Inflammatory macrophage treated with lipopolysaccharide for 1 hour (primary cell): Measurements from ENCODE around the gene MRAP2.
"Not testable (repeated sequence)": the region's sequence is repeated elsewhere in the genome, so short reads cannot be mapped to it uniquely, and the experiment has no call there.

Experiments used
- DNase-seq, 2 donors: peaks; one replicate each; pipeline ENCODE4 v3.0.0-alpha.2; 2020 to 2022

The MRAP2 gene

DNA sequence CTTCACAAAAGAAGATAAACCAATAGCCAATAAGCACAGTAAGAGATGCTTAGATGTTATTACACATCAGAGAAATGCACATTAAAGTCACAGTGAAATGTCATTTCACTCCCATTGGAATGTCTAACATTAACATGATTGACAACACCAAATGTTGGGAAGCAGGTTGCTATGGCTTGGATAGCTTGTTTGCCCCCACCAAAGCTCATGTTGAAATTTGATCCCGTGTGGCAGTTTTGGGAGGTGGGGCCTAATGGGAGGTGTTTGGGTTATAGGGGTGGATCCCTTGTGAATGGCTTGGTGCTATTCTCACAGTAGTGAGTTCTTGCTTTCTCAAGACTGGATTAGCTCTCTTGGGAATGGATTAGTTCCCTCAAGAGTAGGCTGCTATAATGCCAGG lies 44.8 kb downstream of the MRAP2 start:
- no peak for DNase-seq

- no peak for DNase-seq
Measured at GRCh38 chr6:84081222-84081621, 47.6 kb downstream of the MRAP2 start.

DNA sequence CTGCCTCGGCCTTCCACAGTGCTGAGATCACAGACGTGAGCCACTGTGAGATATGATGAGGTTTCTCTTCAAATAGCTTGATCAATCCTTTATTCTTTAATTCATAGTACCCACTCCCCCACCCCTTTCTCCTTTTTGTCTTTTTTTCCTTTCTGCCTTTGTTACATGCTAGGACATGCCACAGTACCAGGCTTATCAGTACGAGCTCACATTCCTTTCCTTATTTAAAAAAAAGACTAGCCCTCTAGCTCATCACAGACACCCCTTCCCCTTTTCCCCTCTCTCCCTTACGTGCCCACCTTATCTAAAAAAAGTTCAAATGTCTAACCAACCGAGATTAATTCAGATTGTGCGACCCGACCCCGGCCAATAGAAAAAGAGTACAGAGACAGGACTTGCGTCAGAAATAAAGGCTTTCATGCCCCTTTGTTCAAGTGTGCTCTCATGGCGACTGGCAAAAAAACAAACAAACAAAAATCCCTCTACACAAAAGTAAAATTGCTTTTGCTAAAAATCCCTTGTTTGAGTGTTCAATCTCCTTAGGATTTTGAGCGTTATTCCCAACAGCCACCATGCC lies 49.2 kb downstream of the MRAP2 start:
- no peak for DNase-seq

GRCh38 chr6:84084705-84085104 lies 51.1 kb downstream of the MRAP2 start:
- DNase-seq: not testable (repeated sequence)

- no peak for DNase-seq
Measured at GRCh38 chr6:84086056-84086455, 52.5 kb downstream of the MRAP2 start.

GRCh38 chr6:84086545-84087429 lies 53.2 kb downstream of the MRAP2 start:
- DNase-seq: no peak

DNA sequence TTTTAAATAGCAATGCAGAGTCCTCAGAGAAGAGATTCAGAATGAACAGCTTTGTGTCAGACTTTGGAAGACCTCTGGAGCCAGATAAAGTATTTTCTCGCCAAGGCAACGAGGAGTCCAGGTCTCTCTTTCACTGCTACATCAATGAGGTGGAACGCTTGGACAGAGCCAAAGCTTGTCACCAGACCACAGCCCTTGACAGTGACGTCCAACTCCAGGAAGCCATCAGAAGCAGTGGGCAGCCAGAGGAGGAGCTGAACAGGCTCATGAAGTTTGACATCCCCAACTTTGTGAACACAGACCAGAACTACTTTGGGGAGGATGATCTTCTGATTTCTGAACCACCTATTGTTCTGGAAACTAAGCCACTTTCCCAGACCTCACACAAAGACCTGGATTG lies 55.5 kb downstream of the MRAP2 start:
- DNase-seq: no peak

GRCh38 chr6:84089552-84089951 lies 56.0 kb downstream of the MRAP2 start:
- no peak for DNase-seq

DNA sequence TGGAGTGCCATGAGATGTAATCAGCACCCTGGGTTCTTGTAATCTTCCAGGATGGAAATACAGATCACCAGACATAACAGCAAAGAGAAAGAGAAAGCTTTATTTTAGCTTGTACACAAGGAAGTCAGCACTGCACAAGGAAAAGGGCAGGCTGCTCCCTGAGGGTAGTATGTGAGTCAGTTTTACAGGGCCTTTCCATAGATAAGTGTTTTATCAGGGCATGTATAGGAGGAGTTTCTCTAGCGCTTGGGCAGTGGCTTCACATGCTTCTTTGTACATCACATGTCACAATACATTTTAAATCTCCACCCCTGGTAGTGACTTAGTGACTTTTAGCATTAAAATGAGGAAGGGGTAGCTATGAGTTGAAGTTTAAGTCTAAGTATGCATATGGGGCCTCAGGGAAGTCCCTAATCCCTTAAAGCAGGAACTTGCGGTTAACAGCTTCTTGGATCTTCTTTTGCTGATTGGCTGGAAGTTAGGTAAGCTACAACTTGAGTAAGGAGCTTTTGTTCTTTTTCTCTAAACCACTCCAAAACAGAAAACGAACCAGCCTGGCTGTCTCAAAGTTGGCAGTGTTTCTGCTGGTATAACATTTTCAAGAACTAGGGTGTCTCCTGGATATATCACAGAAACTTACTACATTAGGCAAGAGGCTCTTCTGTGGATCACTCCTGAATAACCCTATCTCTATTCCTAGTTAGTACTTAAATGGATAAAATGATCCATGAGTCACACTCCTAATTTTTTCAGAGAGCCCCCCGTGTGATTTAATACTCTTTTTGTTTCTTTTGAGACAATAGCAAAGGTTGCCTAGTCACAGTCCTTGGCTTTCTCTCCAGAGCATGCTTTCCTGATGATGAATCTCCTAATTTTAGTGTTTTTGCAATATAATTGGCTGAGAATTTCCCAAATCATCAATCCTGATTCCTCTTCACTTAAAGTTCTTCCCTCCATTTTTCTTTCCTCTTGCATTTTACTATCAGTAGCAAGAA lies 60.2 kb downstream of the MRAP2 start:
- peak; percentile 51 to 71 for DNase-seq

- DNase-seq: no peak
Measured at GRCh38 chr6:84095156-84095555, 61.6 kb downstream of the MRAP2 start.

DNA sequence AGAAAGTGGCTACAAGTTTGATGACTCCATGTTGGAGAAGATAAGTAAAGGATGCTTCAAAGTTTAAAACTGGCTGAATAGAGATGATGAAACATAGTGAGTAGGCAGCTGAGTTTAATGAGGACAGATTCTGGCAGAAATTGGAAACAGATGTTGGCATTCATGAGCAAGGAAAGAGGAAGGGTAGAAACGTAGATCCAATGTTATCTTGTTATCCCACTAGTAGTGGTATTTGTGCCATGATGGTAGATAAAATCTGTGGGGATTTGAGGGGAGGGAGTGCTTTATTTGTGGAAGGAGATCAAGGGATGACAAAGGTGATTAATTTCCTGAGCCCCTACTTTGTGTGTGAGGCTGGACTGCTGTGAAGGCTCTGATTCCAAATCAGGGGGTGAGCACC lies 69.5 kb downstream of the MRAP2 start:
- no peak for DNase-seq

DNA sequence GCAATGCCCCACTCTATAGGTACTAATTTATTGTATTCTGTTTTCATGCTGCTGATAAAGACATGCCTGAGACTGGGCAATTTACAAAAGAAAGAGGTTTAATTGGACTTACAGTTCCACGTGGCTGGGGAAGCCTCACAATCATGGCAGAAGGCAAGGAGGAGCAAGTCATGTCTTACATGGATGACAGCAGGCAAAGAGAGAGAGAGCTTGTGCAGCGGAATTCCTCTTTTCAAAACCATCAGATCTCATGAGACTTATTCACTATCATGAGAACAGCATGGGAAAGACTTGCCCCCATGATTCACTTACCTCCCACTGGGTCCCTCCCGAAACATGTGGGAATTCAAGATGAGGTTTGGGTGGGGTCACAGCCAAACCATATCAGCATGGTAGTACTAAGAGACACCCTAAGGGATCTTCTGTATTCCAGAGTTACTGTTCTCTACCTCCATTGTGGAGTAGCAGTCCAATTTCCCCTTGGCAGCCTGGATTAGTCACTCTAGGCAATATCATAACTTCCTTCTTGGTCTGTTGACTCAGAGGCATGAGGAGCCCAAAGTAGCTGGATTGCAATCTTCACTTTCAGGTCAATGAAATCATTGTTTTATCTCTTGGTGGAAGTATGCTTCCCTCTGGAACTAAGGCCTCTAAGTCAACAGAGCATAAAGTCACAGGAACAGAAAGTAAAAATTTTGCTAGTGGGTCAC lies 71.8 kb downstream of the MRAP2 start:
- peak; percentile 50 to 84 for DNase-seq

DNA sequence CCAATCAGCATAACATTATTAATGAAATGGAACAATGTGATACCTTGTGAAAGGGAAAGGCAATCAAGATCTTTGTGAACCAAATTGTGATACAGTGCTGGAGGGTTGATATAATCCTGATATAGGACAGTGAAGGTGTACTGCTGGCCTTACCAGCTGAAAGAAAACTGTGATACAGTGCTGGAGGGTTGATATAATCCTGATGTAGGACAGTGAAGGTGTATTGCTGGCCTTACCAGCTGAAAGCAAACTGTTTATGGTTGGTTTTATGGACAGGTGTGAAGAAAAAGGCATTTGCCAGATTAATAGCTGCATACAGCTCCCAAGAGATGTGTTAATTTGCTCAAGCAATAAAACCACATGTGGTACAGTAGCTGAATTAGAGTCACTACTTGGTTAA lies 73.9 kb downstream of the MRAP2 start:
- DNase-seq: no peak

DNA sequence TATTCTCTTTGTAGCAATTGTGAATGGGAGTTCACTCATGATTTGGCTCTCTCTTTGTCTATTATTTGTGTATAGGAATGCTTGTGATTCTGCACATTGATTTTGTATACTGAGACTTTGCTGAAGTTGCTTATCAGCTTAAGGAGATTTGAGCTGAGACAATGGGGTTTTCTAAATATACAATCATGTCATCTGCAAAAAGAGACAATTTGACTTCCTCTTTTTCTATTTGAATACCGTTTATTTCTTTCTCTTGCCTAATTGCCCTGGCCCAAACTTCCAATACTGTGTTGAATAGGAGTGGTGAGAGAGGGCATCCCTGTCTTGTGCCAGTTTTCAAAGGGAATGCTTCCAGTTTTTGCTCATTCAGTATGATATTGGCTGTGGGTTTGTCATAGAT lies 77.8 kb downstream of the MRAP2 start:
- DNase-seq: not testable (repeated sequence)

DNA sequence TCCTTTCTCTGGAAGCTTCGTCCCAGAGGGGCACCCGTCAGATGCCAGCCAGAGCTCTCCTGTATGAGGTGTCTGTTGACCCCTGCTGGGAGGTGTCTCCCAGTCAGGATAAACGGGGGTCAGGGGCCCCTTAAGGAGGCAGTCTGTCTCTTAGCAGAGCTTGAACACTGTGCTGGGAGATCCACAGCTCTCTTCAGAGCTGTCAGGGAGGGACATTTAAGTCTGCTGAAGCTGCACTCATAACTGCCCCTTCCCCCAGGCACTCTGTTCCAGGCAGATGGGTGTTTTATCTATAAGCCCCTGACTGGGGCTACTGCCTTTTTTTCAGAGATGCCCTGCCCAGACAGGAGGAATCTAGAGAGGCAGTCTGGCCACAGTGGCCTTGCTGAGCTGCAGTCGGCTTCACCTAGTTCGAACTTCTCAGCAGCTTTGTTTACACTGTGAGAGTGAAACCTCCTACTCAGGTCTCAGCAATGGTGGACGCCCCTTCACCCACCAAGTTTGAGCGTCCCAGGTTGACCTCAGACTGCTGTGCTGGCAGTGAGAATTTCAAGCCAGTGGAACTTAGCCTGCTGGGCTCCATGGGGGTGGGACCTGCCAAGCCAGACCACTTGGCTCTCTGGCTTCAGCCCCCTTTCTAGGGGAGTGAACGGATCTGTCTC lies 81.5 kb downstream of the MRAP2 start:
- not testable (repeated sequence) for DNase-seq

GRCh38 chr6:84118191-84118590 lies 84.6 kb downstream of the MRAP2 start:
- no peak for DNase-seq

GRCh38 chr6:84119277-84119676 lies 85.7 kb downstream of the MRAP2 start:
- no peak for DNase-seq

DNA sequence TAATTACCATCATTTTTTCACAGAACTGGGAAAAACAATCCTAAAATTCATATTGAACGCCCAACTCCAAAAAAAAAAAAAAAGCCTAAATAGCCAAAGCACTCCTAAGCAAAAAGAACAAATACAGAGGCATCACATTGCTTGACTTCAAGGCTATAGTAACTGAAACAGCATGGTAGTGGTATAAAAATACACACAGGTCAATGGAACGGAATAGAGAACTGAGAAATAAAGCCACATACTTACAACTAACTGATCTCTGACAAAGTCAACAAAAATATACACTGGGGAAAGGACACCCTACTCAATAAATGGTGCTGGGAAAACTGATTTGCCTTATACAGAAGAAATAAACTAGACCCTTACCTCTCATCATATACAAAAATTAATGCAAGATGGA lies 89.6 kb downstream of the MRAP2 start:
- no peak for DNase-seq

DNA sequence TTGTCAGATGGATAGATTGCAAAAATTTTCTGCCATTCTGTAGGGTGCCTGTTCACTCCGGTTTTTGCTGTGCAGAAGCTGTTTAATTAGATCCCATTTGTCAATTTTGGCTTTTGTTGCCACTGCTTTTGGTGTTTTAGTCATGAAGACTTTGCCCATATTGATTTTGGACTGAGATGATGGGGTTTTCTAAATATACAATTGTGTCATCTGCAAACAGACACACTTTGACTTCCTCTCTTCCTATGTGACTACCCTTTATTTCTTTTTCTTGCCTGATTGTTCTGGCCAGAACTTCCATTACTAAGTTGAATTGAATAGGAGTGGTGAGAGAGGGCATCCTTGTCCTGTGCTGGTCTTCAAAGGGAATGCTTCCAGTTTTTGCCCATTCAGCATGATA lies 96.0 kb downstream of the MRAP2 start:
- DNase-seq: not testable (repeated sequence)

- DNase-seq: not testable (repeated sequence)
Measured at GRCh38 chr6:84133385-84133784, 99.8 kb downstream of the MRAP2 start.

DNA sequence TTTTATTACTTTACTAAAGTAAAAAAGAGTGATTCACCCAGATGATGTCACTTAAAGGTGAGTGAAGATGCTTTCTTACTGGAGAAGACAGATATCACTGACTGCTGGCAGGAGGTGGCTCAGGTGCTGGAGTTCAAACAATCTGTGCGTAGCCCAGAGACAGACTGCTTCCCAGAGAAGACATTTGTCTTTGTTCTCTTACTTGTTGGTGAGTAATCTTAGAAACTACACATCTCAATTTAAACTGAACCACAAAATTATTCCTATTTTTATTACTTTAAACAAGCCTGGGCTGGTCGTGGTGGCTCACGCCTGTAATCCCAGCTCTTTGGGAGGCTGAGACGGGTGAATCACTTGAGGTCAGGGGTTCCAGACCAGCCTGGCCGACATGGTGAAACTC lies 101.7 kb downstream of the MRAP2 start:
- no peak for DNase-seq
